ENCODE results near the gene TSC22D3.

DNA sequence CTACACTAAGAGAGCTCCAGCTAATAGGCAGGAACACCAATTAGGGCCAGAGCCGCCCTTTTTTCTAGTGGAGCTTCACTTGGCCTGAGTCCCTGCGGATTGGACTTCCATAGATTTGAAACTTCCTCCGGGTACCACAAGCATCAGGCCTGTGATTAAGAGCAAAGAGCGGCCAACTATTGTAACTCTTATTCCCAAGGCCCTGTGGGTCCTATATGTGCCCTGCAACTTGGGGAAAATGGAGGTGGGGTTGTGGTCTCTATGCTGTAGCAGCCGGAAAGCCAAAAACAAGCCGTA, 1.9 kb upstream of the TSC22D3 start, which contains the start of gene NCBP2L:
- TF ChIP-seq, protein P1, sequence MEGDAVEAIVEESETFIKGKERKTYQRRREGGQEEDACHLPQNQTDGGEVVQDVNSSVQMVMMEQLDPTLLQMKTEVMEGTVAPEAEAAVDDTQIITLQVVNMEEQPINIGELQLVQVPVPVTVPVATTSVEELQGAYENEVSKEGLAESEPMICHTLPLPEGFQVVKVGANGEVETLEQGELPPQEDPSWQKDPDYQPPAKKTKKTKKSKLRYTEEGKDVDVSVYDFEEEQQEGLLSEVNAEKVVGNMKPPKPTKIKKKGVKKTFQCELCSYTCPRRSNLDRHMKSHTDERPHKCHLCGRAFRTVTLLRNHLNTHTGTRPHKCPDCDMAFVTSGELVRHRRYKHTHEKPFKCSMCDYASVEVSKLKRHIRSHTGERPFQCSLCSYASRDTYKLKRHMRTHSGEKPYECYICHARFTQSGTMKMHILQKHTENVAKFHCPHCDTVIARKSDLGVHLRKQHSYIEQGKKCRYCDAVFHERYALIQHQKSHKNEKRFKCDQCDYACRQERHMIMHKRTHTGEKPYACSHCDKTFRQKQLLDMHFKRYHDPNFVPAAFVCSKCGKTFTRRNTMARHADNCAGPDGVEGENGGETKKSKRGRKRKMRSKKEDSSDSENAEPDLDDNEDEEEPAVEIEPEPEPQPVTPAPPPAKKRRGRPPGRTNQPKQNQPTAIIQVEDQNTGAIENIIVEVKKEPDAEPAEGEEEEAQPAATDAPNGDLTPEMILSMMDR (IDR thresholded peaks at IDR 0.05): no peak
- TF ChIP-seq POLR2AphosphoS5 (IDR thresholded peaks at IDR 0.05): no peak
- TF ChIP-seq POLR2A (IDR thresholded peaks at IDR 0.05): no peak

All from upper lobe of left lung (tissue), 4 donors.